NCI-H1436 treated with DMSO at 0.1 percent for 48 hours (cell line): ENCODE measurements around the gene OSCAR.

ENCODE experiments used
- DNase-seq: peaks from one replicate; lab custom pipeline; 2025; lab: John Stamatoyannopoulos, UW

OSCAR gene

DNA sequence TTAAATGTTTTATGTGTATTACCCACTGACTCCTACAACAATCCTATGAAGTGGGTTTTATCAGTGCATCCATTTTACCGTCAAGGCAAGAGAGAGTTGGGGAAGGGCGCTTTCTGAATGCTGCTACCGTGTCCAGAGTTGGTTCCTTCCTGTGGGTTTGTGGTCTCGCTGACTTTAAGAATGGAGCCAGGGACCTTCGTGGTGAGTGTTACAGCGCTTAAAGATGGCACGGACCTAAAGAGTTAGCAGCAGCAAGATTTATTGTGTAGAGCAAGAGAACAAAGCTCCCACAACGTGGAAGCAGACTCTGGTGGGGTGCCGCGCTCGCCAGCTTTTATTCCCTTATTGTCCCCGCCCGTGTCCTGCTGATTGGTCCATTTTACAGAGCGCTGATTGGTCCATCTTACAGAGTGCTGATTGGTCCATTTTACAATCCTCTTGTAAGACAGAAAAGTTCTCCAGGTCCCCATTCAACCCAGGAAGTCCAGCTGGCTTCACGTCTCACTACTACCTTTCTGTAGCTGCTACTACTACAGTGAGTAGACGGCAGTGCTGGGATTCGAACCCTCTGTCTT is 6.1 kb downstream of the OSCAR start:
- DNase-seq = no peak

DNA sequence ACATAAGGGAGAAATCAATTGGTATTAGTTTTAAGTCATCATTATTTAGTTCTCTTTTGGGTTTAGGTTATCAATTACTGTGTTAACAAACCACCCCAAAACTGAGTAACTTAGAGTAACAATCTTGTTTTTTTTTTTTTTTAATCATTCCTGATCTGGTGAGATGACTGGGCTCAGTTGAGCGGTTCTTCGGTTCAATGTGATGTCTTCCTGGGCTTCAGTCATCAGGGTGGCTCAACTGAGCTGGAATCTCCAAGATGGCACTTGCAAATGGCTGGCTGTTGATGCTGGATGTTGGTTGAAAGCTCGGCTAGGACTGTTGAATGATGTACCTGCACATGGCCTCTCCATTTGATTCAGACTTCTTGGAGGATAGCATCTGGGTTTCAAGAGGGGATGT is 16.2 kb downstream of the OSCAR start:
- no peak for DNase-seq

DNA sequence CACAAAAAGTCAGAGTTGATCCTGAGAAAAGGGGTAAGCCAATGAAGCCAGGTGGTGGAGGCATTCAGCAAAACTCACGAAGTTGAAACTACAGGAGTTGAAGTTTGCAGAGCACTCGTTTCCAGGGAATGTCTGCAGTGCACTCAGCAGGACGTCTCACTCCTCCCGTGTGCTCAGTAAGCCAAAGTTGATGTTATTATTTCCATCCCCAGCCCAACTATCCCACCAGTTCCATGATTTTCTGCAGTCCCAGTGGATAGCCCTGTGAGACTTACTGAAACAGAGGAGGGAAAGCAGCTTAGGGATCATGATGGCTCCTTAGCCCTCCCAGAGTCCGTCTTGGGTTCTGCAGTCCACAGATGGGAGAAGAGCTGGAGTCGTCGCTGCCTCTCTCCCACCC is 19.6 kb downstream of the OSCAR start, which contains the start of gene TARM1:
Gene TARM1, minus strand, starts transcription at position 334 of the 400 bp plus-strand sequence. Its CDS starts 25 bp downstream, at position 309.
- no peak for DNase-seq

DNA sequence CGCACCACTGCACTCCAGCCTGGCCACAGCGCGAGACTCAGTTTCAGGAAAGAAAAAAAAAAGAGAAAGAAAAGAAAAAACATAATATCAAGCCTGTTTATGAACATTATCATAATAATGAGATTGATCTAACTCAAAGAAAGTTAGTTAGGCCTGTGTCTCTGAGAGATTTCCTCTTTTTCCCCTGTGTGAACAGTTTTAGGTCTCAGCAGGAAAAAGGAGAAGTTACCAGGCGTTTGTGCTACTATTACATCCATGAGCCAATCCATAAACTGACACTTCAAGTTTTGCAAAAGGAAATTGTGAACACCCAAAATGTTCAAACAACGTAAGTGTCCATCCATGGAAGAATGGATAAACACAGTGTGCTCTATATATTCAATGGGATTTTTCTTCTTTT is 23.3 kb downstream of the OSCAR start:
- no peak for DNase-seq

DNA sequence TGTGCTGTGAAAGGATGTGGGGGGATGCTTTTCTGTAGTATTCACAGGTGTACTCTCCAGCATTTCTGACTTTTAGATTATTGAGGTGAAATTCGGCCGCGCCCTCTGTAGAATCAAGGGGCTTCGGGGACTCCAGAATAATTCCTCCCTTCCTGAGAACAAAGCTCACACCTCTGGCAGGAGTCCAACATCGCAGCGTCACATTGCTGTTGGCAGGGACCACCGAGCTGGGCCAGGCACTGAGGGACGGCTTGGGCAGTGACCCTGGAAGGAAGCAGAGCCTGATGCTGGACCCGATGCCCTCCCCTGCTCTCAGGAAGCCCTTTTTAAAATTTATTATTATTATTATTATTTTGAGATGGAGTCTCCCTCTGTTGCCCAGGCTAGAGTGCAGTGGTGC is 25.8 kb downstream of the OSCAR start:
- DNase-seq = no peak

DNA sequence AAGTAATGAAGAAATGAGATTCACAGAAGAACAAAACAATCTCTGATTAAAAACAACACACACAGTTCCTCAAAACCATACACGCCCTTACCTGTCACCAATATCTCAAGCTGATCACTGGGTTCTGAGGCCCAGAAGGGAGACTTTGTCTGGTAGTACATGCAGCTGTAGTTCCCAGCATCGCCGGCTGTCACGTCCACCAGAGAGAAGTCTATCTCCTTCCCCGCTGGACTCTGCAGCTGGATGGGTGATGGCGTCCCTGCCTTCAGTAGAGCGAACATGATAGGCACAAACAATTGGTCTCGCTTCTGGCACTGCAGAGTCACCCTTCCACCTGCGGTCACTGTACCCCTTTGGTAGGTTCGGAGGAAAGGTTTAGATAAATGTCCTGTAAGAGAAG is 26.8 kb downstream of the OSCAR start:
- no peak for DNase-seq

DNA sequence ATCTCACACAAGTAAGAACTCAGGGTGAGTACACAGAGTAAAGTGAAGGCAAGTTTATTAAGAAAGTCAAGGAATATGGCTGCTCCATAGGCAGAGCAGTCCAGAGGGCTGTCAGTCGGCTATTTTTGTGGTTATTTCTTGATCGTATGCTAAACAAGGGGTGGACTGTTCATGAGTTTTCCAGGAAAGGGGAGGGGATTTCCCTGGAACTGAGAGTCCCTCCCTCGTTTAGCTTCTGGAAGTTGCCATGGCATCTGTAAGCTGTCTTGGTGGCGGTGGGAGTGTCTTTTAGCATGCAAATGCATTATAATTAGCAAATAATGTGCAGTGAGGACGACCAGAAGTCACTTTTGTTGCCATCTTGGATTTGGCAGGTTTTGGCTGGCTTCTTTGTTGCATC is 31.1 kb downstream of the OSCAR start:
- DNase-seq = no peak

DNA sequence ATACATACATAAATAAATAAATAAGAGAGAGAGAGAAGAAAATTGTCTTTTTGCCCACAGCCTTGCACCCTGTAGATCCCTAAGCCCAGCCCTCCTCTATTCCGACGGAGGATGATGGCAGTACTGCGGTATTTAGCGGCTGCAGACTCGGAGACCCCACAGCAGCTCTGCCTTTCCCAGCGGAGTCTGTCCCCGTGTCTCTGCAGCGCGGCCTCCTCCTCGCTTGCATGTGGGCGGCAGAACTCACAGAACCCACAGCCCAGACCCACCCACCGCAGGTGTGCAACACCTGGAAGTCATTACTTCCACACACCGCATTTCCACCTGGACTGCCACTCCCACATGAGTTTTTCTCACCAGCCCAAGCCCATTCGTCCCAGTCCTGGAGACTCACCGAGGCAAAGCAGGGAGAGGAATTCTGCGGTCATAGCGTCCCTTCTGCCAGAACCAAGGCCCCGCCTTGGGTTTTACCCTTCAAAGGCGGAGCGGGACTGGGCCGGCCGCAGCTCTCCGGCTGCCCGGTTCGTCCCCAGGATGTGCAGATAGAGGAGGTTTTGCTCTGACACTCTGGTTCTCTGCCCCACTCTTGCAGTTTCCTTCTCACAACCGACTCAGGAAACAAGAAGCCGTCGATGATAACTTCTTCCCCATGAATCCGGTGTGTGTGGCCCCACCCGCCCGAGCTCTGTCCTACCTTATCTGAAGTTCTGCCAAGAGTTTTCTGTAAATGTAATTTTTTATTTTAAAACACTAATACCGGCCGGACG is 37.1 kb downstream of the OSCAR start, which contains the start of gene VSTM1:
Gene VSTM1, minus strand, starts transcription at position 548 of the 767 bp plus-strand sequence. Its CDS starts 120 bp downstream, at position 428.
- DNase-seq = no peak

DNA sequence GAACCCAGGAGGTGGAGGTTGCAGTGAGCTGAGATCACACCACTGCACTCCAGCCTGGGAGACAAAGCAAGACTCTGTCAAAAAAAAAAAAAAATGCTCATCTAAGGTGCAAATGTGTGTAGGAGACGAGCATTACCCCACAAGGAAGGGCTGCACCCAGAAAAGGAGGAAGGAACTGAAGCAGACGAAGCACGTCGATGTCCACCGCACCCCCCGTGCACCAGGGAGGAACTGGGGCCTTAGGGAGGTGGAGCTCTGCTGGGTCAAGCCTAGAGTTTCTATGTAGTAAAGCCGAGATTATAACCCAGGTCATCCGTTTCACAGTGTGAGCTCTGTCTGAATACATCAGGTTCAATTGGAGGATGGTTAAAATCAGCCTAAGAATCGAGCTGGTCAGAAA is 38.0 kb downstream of the OSCAR start:
- no peak for DNase-seq

DNA sequence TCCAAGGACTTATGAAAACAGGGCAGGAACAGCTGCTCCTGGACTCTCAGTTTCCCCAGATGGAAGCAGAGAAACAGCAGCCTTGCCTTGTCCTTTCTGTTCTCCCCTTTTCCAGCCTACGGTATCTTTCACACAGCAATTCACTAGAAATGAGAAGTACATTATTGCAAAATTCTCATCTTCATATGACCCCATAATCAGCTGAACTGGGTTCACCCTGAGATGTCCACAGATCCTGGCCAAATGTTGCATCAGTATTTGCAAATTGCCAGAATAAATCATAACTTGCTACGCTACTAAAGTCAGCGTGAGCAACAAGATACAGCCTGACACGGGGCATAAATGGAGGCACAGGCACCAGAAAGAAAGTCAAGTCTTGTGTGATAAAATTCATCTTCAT is 53.0 kb downstream of the OSCAR start:
- no peak for DNase-seq

DNA sequence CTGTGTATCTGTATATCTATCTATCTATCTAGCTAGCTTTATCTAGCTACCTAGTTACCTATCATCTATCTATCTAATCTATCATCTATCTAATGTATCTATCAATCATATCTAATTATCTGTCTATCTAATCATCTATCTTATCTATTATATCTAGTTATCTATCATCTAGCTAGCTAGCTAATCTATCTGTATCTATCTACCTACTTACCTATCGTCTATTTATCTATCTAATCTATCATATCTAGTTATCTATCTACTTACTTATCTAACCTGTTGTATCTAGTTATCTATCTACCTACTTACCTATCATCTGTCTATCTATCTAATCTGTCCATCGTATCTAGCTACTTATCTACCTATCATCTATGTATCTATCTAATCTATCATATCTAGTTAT is 54.8 kb downstream of the OSCAR start:
- DNase-seq = no peak
